Osteoblast (primary cell): ENCODE data around the gene MTARC2. TPM values are rescaled to one million over a fixed set of nuclear protein-coding genes. Genes with fewer than 3 reads are reported as not detected.

Experiments
- DNase-seq: peaks from one replicate; pipeline ENCODE4 v3.0.0; 2011; ENCODE audit warnings: low spot score, mixed read lengths; ENCODE audit not compliant: insufficient read length; ENCODE audit errors: missing footprints
- H2AFZ ChIP-seq: 2 replicates; pipeline ENCODE4 v1.6.0; 2011; ENCODE audit warnings: mild to moderate bottlenecking, low read length
- H3K27ac ChIP-seq: 2 replicates; pipeline ENCODE4 v1.5.1; 2011; ENCODE audit warnings: mild to moderate bottlenecking, low read depth, low read length, moderate library complexity
- H3K27me3 ChIP-seq: 2 replicates; pipeline ENCODE4 v1.6.0; 2012; ENCODE audit warnings: mild to moderate bottlenecking, control low read depth, inconsistent platforms, low read length, moderate library complexity; ENCODE audit not compliant: insufficient read depth
- H3K36me3 ChIP-seq: 2 replicates; pipeline ENCODE4 v1.5.1; 2011; ENCODE audit warnings: mild to moderate bottlenecking, low read length, control low read depth, moderate library complexity; ENCODE audit not compliant: insufficient read depth
- H3K4me1 ChIP-seq: 2 replicates; pipeline ENCODE4 v1.5.1; 2011; ENCODE audit warnings: mild to moderate bottlenecking, low read length, control low read depth, moderate library complexity; ENCODE audit not compliant: insufficient read depth
- H3K4me2 ChIP-seq: 2 replicates; pipeline ENCODE4 v1.6.0; 2011; ENCODE audit warnings: mild to moderate bottlenecking, low read length; ENCODE audit not compliant: insufficient read depth
- H3K4me3 ChIP-seq: fragments of 200-600 bp; sonication (generic); 3 replicates; pipeline ENCODE4 v1.5.1; 2012; ENCODE audit warnings: mild to moderate bottlenecking, low read length, inconsistent platforms; ENCODE audit not compliant: insufficient read depth
- H3K79me2 ChIP-seq: 2 replicates; pipeline ENCODE4 v1.6.0; 2012; ENCODE audit warnings: mild to moderate bottlenecking, low read length, control low read depth, inconsistent platforms; ENCODE audit not compliant: insufficient read depth
- H3K9me3 ChIP-seq: 2 replicates; pipeline ENCODE4 v1.5.1; 2011; ENCODE audit warnings: low read depth, low read length, control low read depth
- H4K20me1 ChIP-seq: 2 replicates; pipeline ENCODE4 v1.6.0; 2012; ENCODE audit warnings: mild to moderate bottlenecking, low read length, control low read depth; ENCODE audit not compliant: insufficient read depth
- CTCF ChIP-seq: IDR thresholded peaks from 2 replicates; pipeline ENCODE4 v1.5.1; 2011; ENCODE audit warnings: mild to moderate bottlenecking, low read depth, low read length, moderate library complexity; ENCODE audit errors: extremely low read depth
- total RNA-seq: library from RNA; depleted of rRNA; stranded (reverse); fragments of >200 nt; gene quantifications from 2 replicates; pipeline ENCODE4 v1.2.3, GENCODE V29; 2012

The MTARC2 gene
- total RNA-seq, 1 donor, result 9.4 TPM

GRCh38 chr1:220747437-220748088 is 559 bp upstream of the MTARC2 start:
- Histone ChIP-seq H3K9me3 (no peaks in the 10 kb centered on the region), H3K27ac (no peak overlapping the region), H3K4me2 (peak overlapping the region; percentile 80), H3K4me1 (peaks cover 14% of the 10 kb centered on the region), H3K79me2 (peaks cover 6% of the 10 kb centered on the region), H4K20me1 (no peaks in the 10 kb centered on the region), H3K36me3 (no peaks in the 10 kb centered on the region), H3K4me3 (peak overlapping the region; percentile 81), H2AFZ (peak overlapping the region; percentile 86), H3K27me3 (no peaks in the 10 kb centered on the region)
- TF ChIP-seq CTCF, result no peak
- DNase-seq, result peak; percentile 79

- no peaks in the 10 kb centered on the region for H3K27me3 ChIP-seq
- peaks cover 6% of the 10 kb centered on the region for H3K79me2 ChIP-seq
- H3K9me3 ChIP-seq, result no peaks in the 10 kb centered on the region
- H3K27ac ChIP-seq, result no peak overlapping the region
- H2AFZ ChIP-seq, result peak overlapping the region; percentile 86
- H3K36me3 ChIP-seq, result no peaks in the 10 kb centered on the region
- H3K4me1 ChIP-seq, result peaks cover 14% of the 10 kb centered on the region
- no peak for TF ChIP-seq CTCF
- peak overlapping the region; percentile 80 for H3K4me2 ChIP-seq
- peak overlapping the region; percentile 81 for H3K4me3 ChIP-seq
- no peaks in the 10 kb centered on the region for H4K20me1 ChIP-seq
- no peak for DNase-seq
These were observed 814 bp downstream of the MTARC2 start for GRCh38 chr1:220748936-220749335.

GRCh38 chr1:220750131-220750515 is 2.0 kb downstream of the MTARC2 start:
- Histone ChIP-seq H3K9me3 (no peaks in the 10 kb centered on the region), H3K36me3 (no peaks in the 10 kb centered on the region), H2AFZ (no peak overlapping the region), H4K20me1 (no peaks in the 10 kb centered on the region), H3K4me2 (no peak overlapping the region), H3K4me1 (peaks cover 14% of the 10 kb centered on the region), H3K27me3 (no peaks in the 10 kb centered on the region), H3K4me3 (no peak overlapping the region), H3K27ac (no peak overlapping the region), H3K79me2 (peaks cover 6% of the 10 kb centered on the region)
- TF ChIP-seq CTCF, result no peak
- peak; percentile 55 for DNase-seq

- Histone ChIP-seq H3K27ac (no peak overlapping the region), H3K27me3 (no peaks in the 10 kb centered on the region), H4K20me1 (no peaks in the 10 kb centered on the region), H3K79me2 (peaks cover 6% of the 10 kb centered on the region), H3K4me1 (peaks cover 14% of the 10 kb centered on the region), H3K9me3 (no peaks in the 10 kb centered on the region), H3K4me2 (no peak overlapping the region), H3K4me3 (no peak overlapping the region), H2AFZ (no peak overlapping the region), H3K36me3 (no peaks in the 10 kb centered on the region)
- TF ChIP-seq CTCF, result no peak
- no peak for DNase-seq
These were observed 3.0 kb downstream of the MTARC2 start for GRCh38 chr1:220751111-220751510.
